NCI-H446 (cell line): Measurements from ENCODE around the gene EIF5A2.
"Not testable (repeated sequence)": the region's sequence is repeated elsewhere in the genome, so short reads cannot be mapped to it uniquely, and the experiment has no call there.

Experiments used
- DNase-seq, 2 experiments: peaks; one replicate each; lab custom pipeline; 2025; lab: John Stamatoyannopoulos, UW

The EIF5A2 gene

GRCh38 chr3:170896781-170897180, 11.7 kb downstream of the EIF5A2 start:
- no peak for DNase-seq

DNA sequence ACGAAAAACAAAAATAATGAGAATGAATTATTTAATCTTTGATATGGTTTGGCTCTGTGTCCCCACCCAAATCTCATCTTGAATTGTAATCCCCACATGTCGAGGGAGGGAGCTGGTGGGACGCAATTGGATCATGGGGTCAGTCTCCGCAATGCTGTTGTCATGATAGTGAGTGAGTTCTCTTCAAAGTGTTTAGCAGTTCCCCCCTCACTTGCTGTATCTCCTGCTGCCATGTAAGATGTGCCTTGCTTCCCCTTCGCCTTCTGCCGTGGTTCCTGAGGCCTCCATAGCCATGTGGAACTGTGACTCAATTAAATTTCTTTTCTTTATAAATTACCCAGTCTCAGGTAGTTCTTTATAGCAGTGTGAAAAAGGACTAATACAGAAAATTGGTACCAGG, 12.1 kb downstream of the EIF5A2 start:
- DNase-seq = not testable (repeated sequence)

GRCh38 chr3:170893895-170894294, 14.5 kb downstream of the EIF5A2 start:
- DNase-seq = no peak

GRCh38 chr3:170889630-170890029, 18.8 kb downstream of the EIF5A2 start:
- DNase-seq = peak; percentile 79 to 93

DNA sequence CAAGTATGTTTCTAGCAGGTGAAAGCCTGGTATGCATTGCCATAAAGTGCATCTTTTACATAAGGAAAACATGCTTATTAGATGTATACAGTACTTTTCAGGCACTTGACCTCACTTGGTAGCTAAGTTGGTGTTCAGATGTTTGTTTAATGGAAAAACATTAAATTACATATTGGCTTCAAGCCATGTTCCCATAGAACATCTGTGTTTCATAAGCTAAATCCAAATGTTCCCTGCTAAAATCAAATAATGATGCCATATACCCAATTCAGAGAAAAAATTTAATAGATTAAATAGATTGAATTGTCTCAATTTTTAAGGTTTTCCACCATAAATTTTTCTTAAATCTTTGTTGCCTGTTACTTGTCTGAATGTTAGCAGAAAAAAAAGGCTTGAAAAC, 19.3 kb downstream of the EIF5A2 start:
- DNase-seq = peak; percentile 37 to 45

DNA sequence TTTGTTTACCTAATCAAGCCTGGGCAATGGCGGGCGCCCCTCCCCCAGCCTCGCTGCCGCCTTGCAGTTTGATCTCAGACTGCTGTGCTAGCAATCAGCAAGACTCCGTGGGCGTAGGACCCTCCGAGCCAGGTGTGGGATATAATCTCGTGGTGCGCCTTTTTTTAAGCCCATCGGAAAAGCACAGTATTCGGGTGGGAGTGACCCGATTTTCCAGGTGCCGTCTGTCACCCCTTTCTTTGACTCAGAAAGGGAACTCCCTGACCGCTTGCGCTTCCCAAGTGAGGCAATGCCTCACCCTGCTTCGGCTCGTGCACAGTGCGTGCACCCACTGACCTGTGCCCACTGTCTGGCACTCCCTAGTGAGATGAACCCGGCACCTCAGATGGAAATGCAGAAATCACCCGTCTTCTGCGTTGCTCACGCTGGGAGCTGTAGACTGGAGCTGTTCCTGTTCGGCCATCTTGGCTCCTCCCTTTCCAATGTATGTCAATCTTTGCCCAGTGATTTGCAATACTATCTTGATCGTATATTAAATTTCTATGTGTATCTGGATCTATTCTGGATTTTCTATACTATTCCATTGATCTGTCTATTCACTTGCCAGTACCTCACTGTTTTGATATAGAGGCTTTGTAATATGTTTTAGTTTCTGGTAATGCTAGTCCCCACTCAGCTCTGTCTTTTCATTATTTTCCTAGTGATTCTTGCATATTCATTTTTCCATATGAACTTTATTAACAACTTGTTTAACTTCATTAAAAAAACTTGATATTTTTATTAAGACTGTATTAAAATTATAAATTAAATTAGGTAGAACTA, 24.1 kb downstream of the EIF5A2 start:
- not testable (repeated sequence) for DNase-seq

- DNase-seq = not testable (repeated sequence)
Observed at GRCh38 chr3:170878688-170879087, 29.7 kb downstream of the EIF5A2 start.

DNA sequence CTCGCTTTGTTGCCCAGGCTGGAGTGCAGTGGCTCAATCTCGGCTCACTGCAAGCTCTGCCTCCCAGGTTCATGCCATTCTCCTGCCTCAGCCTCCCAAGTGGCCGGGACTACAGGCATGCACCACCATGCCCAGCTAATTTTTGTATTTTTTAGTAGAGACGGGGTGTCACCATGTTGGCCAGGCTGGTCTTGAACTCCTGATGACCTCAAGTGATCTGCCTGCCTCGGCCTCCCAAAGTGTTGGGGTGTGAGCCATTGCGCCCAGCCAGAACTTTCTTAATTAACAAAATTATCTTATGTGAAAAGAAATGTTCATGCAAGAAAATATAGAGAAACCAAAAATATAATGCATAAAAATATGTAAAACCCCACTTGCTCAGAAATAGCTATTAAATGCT, 31.1 kb downstream of the EIF5A2 start:
- DNase-seq = not testable (repeated sequence)

GRCh38 chr3:170876537-170876936, 31.9 kb downstream of the EIF5A2 start:
- no peak for DNase-seq

DNA sequence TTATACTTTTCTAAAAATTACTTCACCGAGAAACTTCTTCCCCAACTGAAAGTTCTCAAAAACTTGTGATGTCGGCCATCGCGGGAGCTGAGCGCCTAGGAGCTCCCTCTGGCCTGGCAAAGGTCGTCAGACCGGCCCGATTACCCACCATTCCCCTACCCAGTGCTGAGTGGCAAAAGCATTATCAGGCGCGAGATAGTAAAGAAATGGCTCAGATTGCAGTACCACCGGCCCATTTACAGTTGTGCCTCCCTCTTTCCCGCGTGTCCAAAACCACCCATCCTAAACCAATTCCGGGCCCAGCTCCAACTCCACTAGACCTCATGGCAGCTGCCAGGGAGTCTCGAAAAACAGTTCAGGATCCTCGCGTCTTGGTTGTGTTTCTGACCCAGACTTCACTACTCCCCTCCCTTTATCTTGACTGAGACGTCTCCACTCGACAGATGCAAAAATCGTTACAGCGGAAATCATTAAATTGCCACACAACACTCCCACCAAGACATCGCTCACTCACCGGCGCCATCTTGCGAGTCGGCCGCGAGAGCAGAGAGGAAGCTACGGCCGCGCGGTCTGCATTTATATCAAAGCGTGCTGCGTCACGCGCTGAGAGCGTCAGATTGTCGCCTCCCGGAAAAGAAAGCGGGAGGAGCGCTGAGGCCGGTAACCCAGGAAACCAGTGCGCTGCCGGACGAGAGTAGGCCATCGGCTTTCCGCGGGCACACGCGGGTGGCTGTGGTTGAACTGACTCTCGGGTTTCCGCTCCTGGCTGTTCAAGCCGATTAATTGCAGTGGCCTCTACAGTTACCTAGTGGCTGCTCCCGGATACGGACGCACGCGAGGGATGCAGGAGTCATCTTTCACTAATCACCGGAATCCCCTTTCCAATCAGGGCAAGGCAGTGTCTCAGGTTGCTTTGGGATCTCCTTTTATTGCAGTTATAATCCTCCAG, 38.5 kb downstream of the EIF5A2 start, which contains the start of gene RPL22L1:
TSS of gene RPL22L1 (minus strand) at position 551 of the 949 bp plus-strand sequence. CDS start at position 523, 28 bp downstream.
- DNase-seq = no peak

- no peak for DNase-seq
Observed at GRCh38 chr3:170869239-170869590, 39.2 kb downstream of the EIF5A2 start.

GRCh38 chr3:170868577-170869238, 39.7 kb downstream of the EIF5A2 start:
- DNase-seq = no peak

DNA sequence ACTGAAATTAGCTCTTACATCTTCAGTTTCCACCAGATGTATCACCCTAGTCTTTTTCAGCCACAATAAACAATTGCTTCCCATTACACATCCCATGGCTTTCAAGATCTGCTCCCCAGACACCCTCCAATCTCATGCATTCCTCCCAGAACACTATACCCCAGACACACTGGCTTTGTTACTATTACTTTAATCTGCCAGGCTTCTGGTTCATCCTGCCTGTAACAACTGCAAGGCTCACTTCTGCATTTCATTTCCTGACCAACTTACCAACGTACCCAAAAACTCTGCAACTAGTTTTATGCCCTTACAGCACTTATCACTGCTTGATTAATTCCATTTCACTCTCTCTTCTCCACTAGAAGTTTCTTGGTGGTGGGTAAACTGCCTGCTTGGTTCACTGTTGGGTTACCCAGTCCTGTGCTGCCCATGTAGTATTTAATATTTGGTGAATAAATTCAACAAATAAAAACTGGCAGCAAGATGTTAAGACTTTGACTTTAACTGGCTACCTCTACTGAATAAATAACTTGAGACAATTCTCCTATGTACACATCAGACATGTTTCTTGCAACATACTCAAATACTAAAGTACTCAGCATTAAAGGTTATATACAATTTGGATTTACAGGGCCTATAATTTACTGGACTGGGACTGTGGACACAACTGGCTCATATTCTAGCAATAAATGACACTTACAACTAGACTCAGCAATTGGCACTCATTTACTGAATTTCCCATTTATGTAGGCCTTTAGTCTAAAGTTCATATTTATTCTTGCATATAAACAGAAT, 41.1 kb downstream of the EIF5A2 start:
- DNase-seq = no peak

DNA sequence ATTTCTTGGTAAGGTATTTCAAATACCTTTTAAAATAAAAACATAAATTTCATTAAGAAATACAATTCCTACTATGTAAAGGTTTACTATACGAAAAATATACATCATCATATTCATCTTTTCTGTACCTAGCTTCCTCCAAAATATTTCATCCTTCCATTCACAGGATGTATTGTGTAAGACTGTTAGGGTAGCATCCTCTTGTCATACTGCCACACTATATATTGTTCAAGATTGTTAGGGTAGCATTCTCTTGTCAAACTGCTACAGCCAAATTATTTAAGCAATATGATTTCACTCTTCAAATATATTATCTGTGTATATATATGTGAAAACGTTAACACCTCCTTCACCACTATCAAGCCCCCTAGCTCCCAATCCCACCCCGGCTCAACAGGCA, 41.9 kb downstream of the EIF5A2 start:
- DNase-seq = no peak

DNA sequence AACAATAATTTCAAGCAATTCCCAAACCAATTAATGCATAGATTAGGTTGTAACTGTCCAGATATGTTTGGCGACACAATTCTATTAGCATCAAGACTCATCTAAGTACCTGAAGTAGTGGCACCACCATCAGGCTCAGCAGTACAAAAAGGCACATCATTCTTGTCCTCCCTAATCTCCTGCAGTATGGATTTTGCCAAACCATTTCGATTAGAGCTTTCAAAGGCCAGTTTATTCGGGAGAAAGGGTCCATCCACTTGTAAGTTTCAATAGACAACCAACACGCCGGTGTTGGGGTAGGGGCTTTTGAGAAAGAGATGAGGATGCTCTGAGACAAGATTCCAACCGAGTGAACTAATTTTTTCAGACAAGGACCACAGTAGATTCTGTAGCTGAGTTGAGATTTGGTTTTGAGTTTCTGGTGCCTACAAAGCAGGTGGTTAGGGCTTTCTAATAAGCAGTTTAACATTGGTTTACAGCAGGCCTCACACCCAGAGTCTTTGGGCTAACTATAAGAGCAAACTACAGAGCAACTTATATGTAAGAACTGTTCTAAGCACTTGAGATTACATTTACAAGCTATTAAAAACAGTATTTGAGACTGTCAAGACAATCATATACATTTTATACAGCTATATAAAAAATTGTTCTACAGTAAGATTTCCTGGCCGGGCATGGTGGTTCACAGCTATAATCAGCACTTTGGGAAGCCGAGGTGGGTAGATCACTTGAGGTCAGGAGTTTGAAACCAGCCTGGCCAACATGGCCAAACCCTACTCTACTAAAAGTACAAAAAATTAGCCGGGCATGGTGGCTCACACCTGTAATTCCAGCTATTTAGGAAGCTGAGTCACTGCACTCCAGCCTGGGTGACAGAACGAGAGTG, 43.0 kb downstream of the EIF5A2 start:
- DNase-seq = no peak

DNA sequence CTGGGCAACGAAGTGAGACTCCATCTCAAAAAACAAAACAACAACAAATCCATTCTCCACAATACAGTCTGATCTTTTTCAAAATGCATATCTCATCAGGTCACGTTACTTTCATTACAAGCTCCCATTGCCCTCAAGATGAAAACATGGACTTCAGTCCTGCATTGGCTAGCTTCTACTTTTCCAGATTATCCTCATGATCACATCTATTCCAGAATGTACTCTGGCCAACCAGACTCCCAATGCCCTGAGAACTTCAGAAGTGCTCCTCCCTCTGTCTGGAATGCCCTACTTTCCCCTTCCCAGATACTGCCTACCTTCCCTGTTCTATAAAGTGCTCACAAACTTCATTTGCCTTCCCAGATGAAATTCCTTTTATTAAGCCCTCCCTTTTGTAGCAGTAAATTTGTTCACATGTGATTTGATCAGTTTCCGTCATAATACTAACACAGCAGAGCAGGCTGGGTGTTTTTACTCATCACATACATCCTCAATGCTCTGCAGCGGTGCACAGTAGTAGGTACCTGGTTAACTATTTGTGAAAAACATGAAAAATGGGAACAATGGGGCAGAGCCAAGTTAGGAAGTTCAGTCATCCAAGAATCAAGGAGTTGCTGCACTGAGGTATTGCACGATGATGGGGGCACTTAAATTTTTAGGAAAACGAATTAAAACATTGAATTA, 43.8 kb downstream of the EIF5A2 start:
- DNase-seq = no peak

- DNase-seq = no peak
Observed at GRCh38 chr3:170863816-170864215, 44.6 kb downstream of the EIF5A2 start.

DNA sequence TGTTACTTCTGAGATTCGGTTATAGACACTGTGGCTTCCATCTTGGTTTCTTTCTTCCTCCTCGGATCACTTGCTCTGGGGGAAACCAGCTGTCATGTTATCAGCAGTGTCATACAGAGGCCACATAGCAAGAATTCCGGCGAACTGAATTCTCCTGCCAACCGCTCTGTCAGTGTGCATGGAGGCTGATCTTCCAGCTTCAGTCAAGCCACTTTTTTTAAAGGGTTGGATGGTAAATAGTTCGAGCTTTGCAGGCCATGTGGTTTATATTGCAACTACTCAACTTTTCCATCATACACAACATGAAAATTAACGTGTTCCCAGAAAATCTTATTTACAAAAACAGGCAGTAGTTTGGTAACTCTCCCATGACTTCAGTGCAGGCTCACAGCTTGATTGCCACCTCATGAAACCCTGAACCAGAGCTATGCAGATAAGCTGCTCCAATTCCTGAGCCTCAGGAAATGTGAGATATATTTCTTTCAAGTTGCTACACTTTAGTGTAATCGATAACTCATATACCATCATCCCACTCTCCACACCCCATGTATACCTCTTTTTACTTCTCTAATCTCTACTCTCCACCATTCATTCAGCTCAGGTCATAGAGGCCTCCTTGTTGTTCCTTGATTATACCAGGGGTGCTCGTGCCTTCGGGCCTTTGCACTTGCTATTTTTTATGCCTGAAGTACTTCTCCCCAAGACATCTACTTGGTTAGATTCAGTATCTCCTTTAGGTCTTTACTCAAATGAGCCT, 45.6 kb downstream of the EIF5A2 start:
- no peak for DNase-seq

DNA sequence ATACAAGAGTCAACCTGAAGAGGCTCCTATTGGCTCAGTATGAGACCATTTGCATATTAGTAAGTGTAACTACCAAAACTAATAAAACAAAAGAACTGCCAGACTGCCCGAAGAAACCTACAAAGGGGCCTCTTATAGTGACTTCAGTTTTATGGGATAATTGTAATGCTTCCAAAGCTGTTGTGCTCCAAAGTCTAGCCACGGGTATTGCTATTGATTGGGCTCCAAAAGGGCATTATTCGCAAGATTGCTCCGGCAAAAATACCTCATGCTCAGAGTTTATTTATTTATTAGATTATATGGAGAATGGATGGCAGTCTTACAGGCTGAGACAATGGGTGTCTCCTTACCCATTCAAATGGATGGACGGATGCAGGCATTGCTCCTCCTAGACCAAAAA, 49.8 kb downstream of the EIF5A2 start:
- DNase-seq = no peak
